Measurements from ENCODE around the gene KANK2.

Gene KANK2

GRCh38 chr19:11202488-11203193 is 5.3 kb upstream of the KANK2 start:
- no peak for DNase-seq
- in situ Hi-C loops (cut with HindIII; ENCODE audit: low pct_ligation_motif_present, low sequenced_read_pairs), result no loop called here
- H3K27ac ChIP-seq, result no peak overlapping the region

GRCh38 chr19:11201791-11202190 is 4.4 kb upstream of the KANK2 start:
- no peaks in the 10 kb centered on the region for H3K36me3 ChIP-seq (replicated peaks)
- no peak for TF ChIP-seq CTCF (IDR thresholded peaks at IDR 0.05; ENCODE audit: low read depth, low read length, missing control alignments)
- no peak overlapping the region for H3K27ac ChIP-seq
- no peak for DNase-seq
- no peaks in the 10 kb centered on the region for H3K27me3 ChIP-seq (replicated peaks)
- in situ Hi-C loops (cut with HindIII; ENCODE audit: low pct_ligation_motif_present, low sequenced_read_pairs), result no loop called here
- no peak overlapping the region for H3K4me3 ChIP-seq (ENCODE audit: low read depth, low read length)

More at GRCh38 chr19:11202488-11203193, 5.3 kb upstream of the KANK2 start:
- no peaks in the 10 kb centered on the region for H3K36me3 ChIP-seq (replicated peaks)
- no peaks in the 10 kb centered on the region for H3K27me3 ChIP-seq (replicated peaks)
- H3K4me3 ChIP-seq (ENCODE audit: low read depth, low read length), result no peak overlapping the region
- no peak for TF ChIP-seq CTCF (IDR thresholded peaks at IDR 0.05; ENCODE audit: low read depth, low read length, missing control alignments)

GRCh38 chr19:11200931-11201330 is 3.6 kb upstream of the KANK2 start:
- Histone ChIP-seq H3K27ac (no peak overlapping the region), H3K36me3 (replicated peaks) (no peaks in the 10 kb centered on the region), H3K4me3 (ENCODE audit: low read depth, low read length) (no peak overlapping the region), H3K27me3 (replicated peaks) (no peaks in the 10 kb centered on the region)
- TF ChIP-seq CTCF (IDR thresholded peaks at IDR 0.05; ENCODE audit: low read depth, low read length, missing control alignments), result no peak
- in situ Hi-C loops (cut with HindIII; ENCODE audit: low pct_ligation_motif_present, low sequenced_read_pairs), result no loop called here
- no peak for DNase-seq

GRCh38 chr19:11200015-11200574 is 2.8 kb upstream of the KANK2 start:
- no peaks in the 10 kb centered on the region for H3K36me3 ChIP-seq (replicated peaks)
- no peak overlapping the region for H3K4me3 ChIP-seq (ENCODE audit: low read depth, low read length)

GRCh38 chr19:11199517-11199916 is 2.2 kb upstream of the KANK2 start:
- H3K27ac ChIP-seq, result no peak overlapping the region
- H3K4me3 ChIP-seq (ENCODE audit: low read depth, low read length), result no peak overlapping the region
- in situ Hi-C loops (cut with HindIII; ENCODE audit: low pct_ligation_motif_present, low sequenced_read_pairs), result no loop called here
- no peak for DNase-seq
- no peak for TF ChIP-seq CTCF (IDR thresholded peaks at IDR 0.05; ENCODE audit: low read depth, low read length, missing control alignments)
- H3K36me3 ChIP-seq (replicated peaks), result no peaks in the 10 kb centered on the region
- no peaks in the 10 kb centered on the region for H3K27me3 ChIP-seq (replicated peaks)

More at GRCh38 chr19:11200015-11200574, 2.8 kb upstream of the KANK2 start:
- in situ Hi-C loops (cut with HindIII; ENCODE audit: low pct_ligation_motif_present, low sequenced_read_pairs), result no loop called here
- no peak for DNase-seq
- no peak for TF ChIP-seq CTCF (IDR thresholded peaks at IDR 0.05; ENCODE audit: low read depth, low read length, missing control alignments)
- Histone ChIP-seq H3K27ac (no peak overlapping the region), H3K27me3 (replicated peaks) (no peaks in the 10 kb centered on the region)
